Fibroblast of lung (primary cell): Measurements from ENCODE around the gene INTS7. TPM values are rescaled to one million over a fixed set of nuclear protein-coding genes. Genes with fewer than 3 reads are reported as not detected.

Source experiments
- DNase-seq, 2 donors: peaks; one replicate each; pipeline versions ENCODE4 v3.0.0 to v3.0.0-alpha.2; 2010; ENCODE audit warnings: low read depth in 2 of 2
- H2AFZ ChIP-seq: 2 replicates; pipeline ENCODE4 v1.5.1; 2012; ENCODE audit warnings: low read length, control low read depth, inconsistent platforms
- H3K27ac ChIP-seq: 2 replicates; pipeline ENCODE4 v1.5.1; 2011; ENCODE audit warnings: low read length, control low read depth; ENCODE audit not compliant: insufficient read depth
- H3K27me3 ChIP-seq: 2 replicates; pipeline ENCODE4 v1.5.1; 2011; ENCODE audit warnings: mild to moderate bottlenecking, low read length; ENCODE audit not compliant: control insufficient read depth, insufficient read depth
- H3K36me3 ChIP-seq: 2 replicates; pipeline ENCODE4 v1.5.1; 2011; ENCODE audit warnings: low read length; ENCODE audit not compliant: control insufficient read depth, insufficient read depth
- H3K4me1 ChIP-seq: 2 replicates; pipeline ENCODE4 v1.5.1; 2011; ENCODE audit warnings: low read length; ENCODE audit not compliant: control insufficient read depth, insufficient read depth; ENCODE audit errors: extremely low read depth
- H3K4me2 ChIP-seq: 2 replicates; pipeline ENCODE4 v1.5.1; 2011; ENCODE audit warnings: low read length, control low read depth; ENCODE audit not compliant: insufficient read depth; ENCODE audit errors: extremely low read depth
- H3K4me3 ChIP-seq, 4 experiments: fragments of 200-600 bp in 1 of 4; sonication (generic) in 1 of 4; replicated peaks in 1 of 4; 2 replicates each; pipeline ENCODE4 v1.5.1; 2011 to 2016; ENCODE audit warnings: low read length in 4 of 4, low read depth in 3 of 4, mild to moderate bottlenecking in 3 of 4, control low read depth in 2 of 4, inconsistent platforms in 1 of 4, mixed read lengths in 1 of 4; ENCODE audit not compliant: insufficient read depth in 1 of 4; ENCODE audit errors: control extremely low read depth in 1 of 4
- H3K79me2 ChIP-seq: 2 replicates; pipeline ENCODE4 v1.5.1; 2012; ENCODE audit warnings: mild to moderate bottlenecking, low read length, inconsistent platforms; ENCODE audit not compliant: control insufficient read depth, insufficient read depth
- H3K9ac ChIP-seq: 2 replicates; pipeline ENCODE4 v1.5.1; 2011; ENCODE audit warnings: mild to moderate bottlenecking, low read length, control low read depth; ENCODE audit not compliant: insufficient read depth
- H3K9me3 ChIP-seq: 2 replicates; pipeline ENCODE4 v1.5.1; 2012; ENCODE audit warnings: low read depth, low read length; ENCODE audit not compliant: control insufficient read depth, insufficient read depth
- H4K20me1 ChIP-seq: 2 replicates; pipeline ENCODE4 v1.5.1; 2011; ENCODE audit warnings: low read length; ENCODE audit not compliant: control insufficient read depth, insufficient read depth; ENCODE audit errors: extremely low read depth
- CTCF ChIP-seq, 2 donors: IDR thresholded peaks in 1 of 2; conservative IDR thresholded peaks in 1 of 2; 1 replicate in 1 of 2; 2 replicates in 1 of 2; pipeline ENCODE4 v1.5.1; 2011 to 2012; ENCODE audit warnings: low read length in 2 of 2, control low read depth in 1 of 2, inconsistent platforms in 1 of 2, low read depth in 1 of 2, mild to moderate bottlenecking in 1 of 2
- EZH2 ChIP-seq: IDR thresholded peaks from 2 replicates; pipeline ENCODE4 v1.5.1; 2012; ENCODE audit warnings: low read length, control low read depth, mild to moderate bottlenecking; ENCODE audit errors: missing control alignments
- polyA plus RNA-seq, 2 donors: library from polyadenylated mRNA; depleted of rRNA in 1 of 2; stranded (reverse) in 1 of 2; unstranded in 1 of 2; fragments of >200 nt; gene quantifications; 2 replicates each; pipeline ENCODE4 v1.2.1, GENCODE V29; 2011 to 2012; ENCODE audit warnings: missing spikeins in 1 of 2
- total RNA-seq: library from RNA; depleted of rRNA; stranded (reverse); fragments of >200 nt; gene quantifications from 2 replicates; pipeline ENCODE4 v1.2.1, GENCODE V29; 2014

Gene INTS7
- total and polyA plus RNA-seq, 2 donors (not counting 1 experiment from before 2014, with no cell fraction given) = 20.6 to 23.7 TPM

GRCh38 chr1:211893260-211893659, 142.1 kb downstream of the INTS7 start:
- DNase-seq = no peak
- no peaks in the 10 kb centered on the region for H4K20me1 ChIP-seq
- no peaks in the 10 kb centered on the region for H3K79me2 ChIP-seq
- H3K36me3 ChIP-seq = no peaks in the 10 kb centered on the region
- no peaks in the 10 kb centered on the region for H3K9me3 ChIP-seq
- no peak overlapping the region for H3K4me2 ChIP-seq
- no peak overlapping the region for H3K4me3 ChIP-seq
- H2AFZ ChIP-seq = no peak overlapping the region
- no peak overlapping the region for H3K27ac ChIP-seq
- peaks cover 8% of the 10 kb centered on the region for H3K27me3 ChIP-seq
- H3K9ac ChIP-seq = no peak overlapping the region
- TF ChIP-seq CTCF (conservative IDR thresholded peaks at IDR 0.05 in 1 of 2, IDR thresholded peaks at IDR 0.05 in 1 of 2; ENCODE audit: low read depth in 1 of 2, low read length in 2 of 2) = no peak
- TF ChIP-seq EZH2 = no peak
- no peaks in the 10 kb centered on the region for H3K4me1 ChIP-seq

GRCh38 chr1:211892577-211892976, 142.8 kb downstream of the INTS7 start:
- no peak overlapping the region for H3K9ac ChIP-seq
- no peak overlapping the region for H3K4me2 ChIP-seq
- no peak overlapping the region for H3K4me3 ChIP-seq
- H3K36me3 ChIP-seq = no peaks in the 10 kb centered on the region
- no peak for DNase-seq
- no peaks in the 10 kb centered on the region for H3K9me3 ChIP-seq
- TF ChIP-seq CTCF (conservative IDR thresholded peaks at IDR 0.05 in 1 of 2, IDR thresholded peaks at IDR 0.05 in 1 of 2; ENCODE audit: low read depth in 1 of 2, low read length in 2 of 2) = no peak
- no peak for TF ChIP-seq EZH2
- H3K79me2 ChIP-seq = no peaks in the 10 kb centered on the region
- no peaks in the 10 kb centered on the region for H4K20me1 ChIP-seq
- H3K27ac ChIP-seq = no peak overlapping the region
- peaks cover 8% of the 10 kb centered on the region for H3K27me3 ChIP-seq
- no peak overlapping the region for H2AFZ ChIP-seq
- H3K4me1 ChIP-seq = no peaks in the 10 kb centered on the region

GRCh38 chr1:211891708-211892107, 143.6 kb downstream of the INTS7 start:
- H3K27ac ChIP-seq = no peak overlapping the region
- H3K27me3 ChIP-seq = peaks cover 4% of the 10 kb centered on the region
- H3K79me2 ChIP-seq = no peaks in the 10 kb centered on the region
- no peak overlapping the region for H3K9ac ChIP-seq
- H3K4me2 ChIP-seq = no peak overlapping the region
- TF ChIP-seq EZH2 (no peak), CTCF (conservative IDR thresholded peaks at IDR 0.05 in 1 of 2, IDR thresholded peaks at IDR 0.05 in 1 of 2; ENCODE audit: low read depth in 1 of 2, low read length in 2 of 2) (no peak)
- H4K20me1 ChIP-seq = no peaks in the 10 kb centered on the region
- no peaks in the 10 kb centered on the region for H3K36me3 ChIP-seq
- no peak overlapping the region for H3K4me3 ChIP-seq
- DNase-seq = no peak
- no peaks in the 10 kb centered on the region for H3K4me1 ChIP-seq
- no peaks in the 10 kb centered on the region for H3K9me3 ChIP-seq
- H2AFZ ChIP-seq = no peak overlapping the region

Other genes starting within 250 kb of the INTS7 start
- gene LPGAT1, start 204.8 kb downstream of the INTS7 start, total RNA-seq = 34.7 and 39.3 TPM in 2 replicates
- gene LPGAT1, start 204.8 kb downstream of the INTS7 start, polyA plus RNA-seq = 15.3 and 20.7 TPM in 2 replicates
- 0.26 and 2.8 TPM in 2 replicates for gene DTL, start 191 bp upstream of the INTS7 start, total RNA-seq
- gene DTL, start 191 bp upstream of the INTS7 start, polyA plus RNA-seq = 8.7 and 28.6 TPM in 2 replicates
- gene PPP2R5A, start 249.9 kb upstream of the INTS7 start, total RNA-seq = 25.9 and 35.2 TPM in 2 replicates
- gene PPP2R5A, start 249.9 kb upstream of the INTS7 start, polyA plus RNA-seq = 21.2 and 22.6 TPM in 2 replicates